Subcutaneous adipose tissue (tissue), 4 donors: ENCODE measurements around the gene ANK2. TPM values are rescaled to one million over a fixed set of nuclear protein-coding genes. Genes with fewer than 3 reads are reported as not detected.

Experiments used
- total RNA-seq, 4 donors: library from RNA; depleted of rRNA; stranded (reverse); fragments of >200 nt; gene quantifications; one replicate each; pipeline ENCODE4 v1.1.0, GENCODE V29; 2016
- TF ChIP-seq, protein P1 (sequence below): fragments of 450-650 bp; IDR thresholded peaks from one replicate; pipeline ENCODE4 v1.5.1; 2016; ENCODE audit warnings: low read depth, mild to moderate bottlenecking, control low read depth, antibody characterized with exemption, moderate library complexity

ANK2 gene
- total RNA-seq, 4 donors from 2014 or later, result 49.4 to 119 (median 72.9) TPM

DNA sequence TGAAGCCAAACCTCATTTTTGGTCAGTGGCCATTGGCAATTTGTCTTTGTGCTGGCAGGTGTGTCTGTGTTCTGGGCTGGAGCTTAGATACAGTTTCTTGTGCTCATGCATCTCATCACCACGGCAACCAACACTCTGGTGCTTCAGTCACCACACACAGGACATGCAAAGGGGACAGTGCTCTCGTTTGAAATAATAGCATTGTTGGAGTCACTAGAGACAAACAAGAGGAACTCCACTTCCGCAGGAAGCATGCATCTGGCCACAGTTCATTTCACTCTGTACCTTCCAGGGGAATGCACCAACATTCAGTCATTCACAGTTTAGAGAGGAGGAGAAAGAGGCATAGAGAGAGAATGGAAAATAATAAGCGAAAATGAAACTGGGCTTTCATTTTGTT lies 267.4 kb downstream of the ANK2 start:
- TF ChIP-seq, protein P1, sequence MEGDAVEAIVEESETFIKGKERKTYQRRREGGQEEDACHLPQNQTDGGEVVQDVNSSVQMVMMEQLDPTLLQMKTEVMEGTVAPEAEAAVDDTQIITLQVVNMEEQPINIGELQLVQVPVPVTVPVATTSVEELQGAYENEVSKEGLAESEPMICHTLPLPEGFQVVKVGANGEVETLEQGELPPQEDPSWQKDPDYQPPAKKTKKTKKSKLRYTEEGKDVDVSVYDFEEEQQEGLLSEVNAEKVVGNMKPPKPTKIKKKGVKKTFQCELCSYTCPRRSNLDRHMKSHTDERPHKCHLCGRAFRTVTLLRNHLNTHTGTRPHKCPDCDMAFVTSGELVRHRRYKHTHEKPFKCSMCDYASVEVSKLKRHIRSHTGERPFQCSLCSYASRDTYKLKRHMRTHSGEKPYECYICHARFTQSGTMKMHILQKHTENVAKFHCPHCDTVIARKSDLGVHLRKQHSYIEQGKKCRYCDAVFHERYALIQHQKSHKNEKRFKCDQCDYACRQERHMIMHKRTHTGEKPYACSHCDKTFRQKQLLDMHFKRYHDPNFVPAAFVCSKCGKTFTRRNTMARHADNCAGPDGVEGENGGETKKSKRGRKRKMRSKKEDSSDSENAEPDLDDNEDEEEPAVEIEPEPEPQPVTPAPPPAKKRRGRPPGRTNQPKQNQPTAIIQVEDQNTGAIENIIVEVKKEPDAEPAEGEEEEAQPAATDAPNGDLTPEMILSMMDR, result no peak

- TF ChIP-seq, protein P1, result no peak
Measured at GRCh38 chr4:113317523-113317922, 268.1 kb downstream of the ANK2 start.

DNA sequence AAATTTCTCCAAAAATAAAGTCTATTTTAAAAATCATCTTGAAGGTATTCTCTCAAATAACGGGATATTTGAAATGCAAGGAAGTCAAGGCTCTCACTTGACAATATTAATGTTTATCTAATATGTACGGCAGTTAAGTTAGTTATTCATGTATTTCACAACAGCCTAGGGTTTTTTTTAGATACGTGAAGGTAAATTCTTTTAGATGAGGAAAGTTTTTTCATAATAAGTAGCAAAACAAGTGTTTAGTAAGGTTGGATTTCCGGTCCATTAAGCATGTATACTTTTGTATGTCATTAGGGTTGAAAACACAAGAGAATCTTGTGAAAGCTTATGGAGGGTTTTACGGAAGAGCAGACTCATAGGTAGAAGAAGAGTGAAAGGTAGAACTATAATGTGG lies 273.3 kb downstream of the ANK2 start:
- TF ChIP-seq, protein P1, result no peak

GRCh38 chr4:113325876-113326615 lies 276.6 kb downstream of the ANK2 start:
- TF ChIP-seq, protein P1, result no peak

DNA sequence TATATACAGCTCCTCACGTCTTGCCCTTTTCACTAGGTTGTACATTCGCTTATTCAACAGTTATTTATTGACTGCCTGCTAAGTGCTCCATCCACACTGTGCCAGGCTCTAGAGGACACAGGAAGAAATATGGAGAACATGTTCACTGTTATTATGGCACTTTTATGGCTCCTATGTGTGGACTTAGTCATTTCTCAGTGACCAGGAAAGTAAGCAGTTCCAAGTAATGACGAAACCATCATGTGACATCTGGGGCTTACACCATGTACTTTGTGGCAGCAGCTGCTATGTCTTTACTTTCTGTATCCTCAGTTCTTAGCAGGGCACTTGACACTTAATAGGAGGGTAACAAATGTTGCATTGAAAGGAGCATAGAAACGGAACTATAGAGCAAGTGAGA lies 278.0 kb downstream of the ANK2 start:
- TF ChIP-seq, protein P1, result no peak

DNA sequence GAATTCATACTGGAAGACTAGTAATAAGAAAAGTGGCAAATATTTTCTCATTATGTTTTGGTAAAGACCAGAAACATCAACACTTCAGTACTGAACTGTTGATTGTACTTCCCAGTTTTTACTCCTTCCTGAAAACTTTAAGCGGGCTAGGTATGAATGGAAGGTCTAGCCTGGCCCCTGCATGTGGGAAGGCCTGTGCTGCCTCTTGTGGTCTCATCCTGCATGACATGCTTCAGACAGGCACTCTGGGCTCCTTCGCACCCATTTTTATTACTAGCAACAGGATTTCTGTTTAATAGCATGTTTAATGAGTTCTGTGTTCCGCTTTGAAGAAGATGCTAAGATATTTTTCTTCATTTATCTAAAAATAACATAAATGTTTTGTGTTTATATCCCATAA lies 279.1 kb downstream of the ANK2 start:
- TF ChIP-seq, protein P1, result no peak

DNA sequence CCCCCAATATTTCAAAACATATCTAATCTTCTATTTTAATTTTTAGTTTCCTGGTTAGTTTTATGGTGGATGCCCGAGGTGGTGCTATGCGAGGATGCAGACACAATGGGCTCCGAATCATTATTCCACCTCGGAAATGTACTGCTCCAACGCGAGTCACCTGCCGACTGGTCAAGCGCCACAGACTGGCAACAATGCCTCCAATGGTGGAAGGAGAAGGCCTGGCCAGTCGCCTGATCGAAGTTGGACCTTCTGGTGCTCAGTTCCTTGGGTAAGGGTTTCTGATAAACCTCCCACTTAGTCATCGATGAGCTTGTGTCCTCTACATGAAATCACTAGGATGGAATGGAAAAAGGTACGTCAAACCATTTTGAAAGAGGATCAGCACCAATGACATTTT lies 280.7 kb downstream of the ANK2 start:
- TF ChIP-seq, protein P1, result no peak
